Measurements from ENCODE around the gene ZNF70.

DNA sequence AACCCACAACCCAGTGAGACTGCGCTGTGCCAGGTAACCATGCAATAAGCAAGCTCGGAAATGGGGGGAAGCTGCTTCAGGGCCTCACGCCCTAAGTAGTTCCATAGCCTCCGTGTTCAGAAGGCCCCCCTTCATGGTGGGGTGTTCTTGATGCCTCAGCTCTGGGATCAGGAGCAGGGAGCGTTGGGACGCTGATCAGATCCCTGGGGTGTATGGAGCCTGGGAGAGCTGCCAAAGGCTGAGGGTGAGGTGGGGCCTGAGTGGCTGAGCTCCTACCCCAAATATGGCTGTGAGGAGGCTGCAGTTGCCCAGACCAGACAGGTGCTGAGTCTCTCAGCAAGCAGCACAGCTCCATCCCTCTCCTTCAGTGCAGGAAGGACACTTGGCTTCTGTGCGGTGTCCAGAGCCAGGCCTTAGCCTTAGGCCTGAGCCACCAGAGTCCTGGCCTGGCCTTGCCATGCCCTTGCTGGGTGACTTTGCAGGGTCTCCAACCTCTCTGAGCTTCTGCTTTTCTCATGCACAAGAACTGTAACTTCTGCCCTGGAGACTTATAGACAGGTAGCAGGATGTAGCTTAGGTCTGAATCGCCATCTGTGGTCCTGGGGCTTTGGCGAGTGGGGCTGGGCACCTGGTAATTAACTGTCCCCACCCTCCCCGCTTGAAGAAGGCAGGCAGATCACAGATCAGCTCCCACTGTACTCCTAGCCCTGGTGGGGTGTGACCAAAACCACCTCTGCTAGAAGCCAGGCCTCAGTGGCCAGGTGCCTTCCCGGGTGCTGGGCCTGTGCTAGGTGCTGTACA, 27.1 kb upstream of the ZNF70 start:
- no peak for TF ChIP-seq POLR2A (IDR thresholded peaks at IDR 0.05; ENCODE audit: low read length)
- TF ChIP-seq GATA1 (IDR thresholded peaks at IDR 0.05; ENCODE audit: low read depth, low read length): no peak

Data from erythroblast (primary cell).